Ovary (tissue), 9 donors: ENCODE measurements around the gene COLQ. TPM values are rescaled to one million over a fixed set of nuclear protein-coding genes. Genes with fewer than 3 reads are reported as not detected.

Experiments used
- DNase-seq, 5 donors: peaks; one replicate each; pipeline ENCODE4 v3.0.0-alpha.2; 2019 to 2020
- H3K27ac ChIP-seq, 2 donors: fragments of 200-600 bp; one replicate each; pipeline versions ENCODE4 v1.5.1 to v1.8.0; 2019 to 2022
- H3K27me3 ChIP-seq: fragments of 200-600 bp; one replicate; pipeline ENCODE4 v1.8.0; 2022
- H3K36me3 ChIP-seq: fragments of 200-600 bp; sonication (generic); one replicate; pipeline ENCODE4 v1.5.1; 2019
- H3K4me1 ChIP-seq: one replicate; pipeline ENCODE4 v1.8.1; 2013; ENCODE audit warnings: mild to moderate bottlenecking, moderate library complexity; ENCODE audit not compliant: insufficient read depth
- H3K4me3 ChIP-seq: fragments of 200-600 bp; sonication (generic); one replicate; pipeline ENCODE4 v1.5.1; 2017
- H3K9me3 ChIP-seq, 2 donors: fragments of 200-600 bp in 1 of 2; sonication (generic) in 1 of 2; one replicate each; pipeline versions ENCODE4 v1.5.1 to v1.8.1; 2013 to 2019; ENCODE audit warnings: mild to moderate bottlenecking in 1 of 2, moderate library complexity in 1 of 2
- CTCF ChIP-seq, 3 donors: fragments of 450-650 bp in 2 of 3; fragments of 200-600 bp in 1 of 3; IDR thresholded peaks; one replicate each; pipeline versions ENCODE4 v1.5.1 to v1.8.0; 2016 to 2022; ENCODE audit warnings: antibody characterized with exemption in 3 of 3, mild to moderate bottlenecking in 1 of 3
- EP300 ChIP-seq: sonication (generic); formaldehyde crosslinking; IDR thresholded peaks from one replicate; pipeline ENCODE4 v1.6.1; 2017; ENCODE audit warnings: antibody characterized with exemption
- POLR2A ChIP-seq: fragments of 450-650 bp; IDR thresholded peaks from one replicate; pipeline ENCODE4 v1.6.1; 2017; ENCODE audit warnings: antibody characterized with exemption, mild to moderate bottlenecking, moderate library complexity
- WGBS, 3 donors: extraction: QIAGEN DNeasy Blood & Tissue Kit in 1 of 3; methylation state at CpG; one replicate each; pipeline versions ENCODE4 v1.1.5 to v1.1.7; 2013 to 2017; 5-methylcytosine and 5-hydroxymethylcytosine counted together
- intact Hi-C, 4 donors: fragments of 100-400 bp; cut with DNase I; formaldehyde crosslinking; loops; one replicate each; pipeline versions ENCODE4 v1.11.0 to v1.15.1; 2022 to 2023
- polyA plus RNA-seq, 2 donors: library from polyadenylated mRNA; stranded (reverse); fragments of 200-250 nt in 1 of 2; fragments of 350-450 nt in 1 of 2; fragmentation: Illumina TruSeq in 1 of 2; extraction: RNeasy Lipid Tissue Mini Kit (QIAGEN cat#74804) in 1 of 2; gene quantifications; one replicate each; pipeline ENCODE4 v1.2.3, GENCODE V29; 2013 to 2014
- total RNA-seq, 7 donors: library from RNA; depleted of rRNA in 2 of 7; stranded (reverse); fragments of >200 nt in 2 of 7; fragmentation: NEBNext Ultra II Directional in 3 of 7; extraction: Animal tissue kit (Norgen Biotek cat#: 25700) in 3 of 7; gene quantifications; one replicate each; pipeline versions ENCODE4 v1.1.0 to v1.2.4, GENCODE V29; 2016 to 2023
- donor health status: DM: no; HTN: no; CAD: no; lungs with moderate emphysema.
- donor health status: DM: no; HTN: no; CAD: no.
- donor health status: Bipolar disorder and iron deficiency.
- donor health status: DM: yes; HTN: yes; CAD: no.
- donor health status: DM: no; HTN: no; CAD: no.
- donor health status: DM: yes; HTN: yes; CAD: no.

COLQ gene
- total and polyA plus RNA-seq, 9 donors: 1.9 to 6.1 (median 3.1) TPM

GRCh38 chr3:15496341-15496664 is 25.2 kb downstream of the COLQ start:
- Histone ChIP-seq H3K27me3 (no peaks in the 10 kb centered on the region), H3K4me3 (no peak overlapping the region), H3K9me3 (no peaks in the 10 kb centered on the region), H3K4me1 (peaks cover 14% of the 10 kb centered on the region), H3K27ac (no peak overlapping the region), H3K36me3 (no peaks in the 10 kb centered on the region)
- intact Hi-C loops: no loop called here
- WGBS, 3 donors: 39 to 59% (median 48%) methylated on average over 8 of the region's 8 CpGs
- no peak for TF ChIP-seq POLR2A
- no peak for TF ChIP-seq CTCF (IDR thresholded peaks at IDR 0.05)
- no peak for TF ChIP-seq EP300
- DNase-seq: no peak

- no peak for TF ChIP-seq POLR2A
- no peak for TF ChIP-seq CTCF (IDR thresholded peaks at IDR 0.05)
- no peak for TF ChIP-seq EP300
- Histone ChIP-seq H3K4me1 (peaks cover 14% of the 10 kb centered on the region), H3K9me3 (no peaks in the 10 kb centered on the region), H3K27me3 (no peaks in the 10 kb centered on the region), H3K36me3 (no peaks in the 10 kb centered on the region), H3K27ac (no peak overlapping the region), H3K4me3 (no peak overlapping the region)
- 34 to 49% (median 39%) methylated on average over 9 of the region's 9 CpGs for WGBS, 3 donors
- intact Hi-C loops: no loop called here
- DNase-seq: no peak
Observed at GRCh38 chr3:15495461-15496340, 25.8 kb downstream of the COLQ start.

GRCh38 chr3:15493436-15493835 is 28.1 kb downstream of the COLQ start:
- DNase-seq: no peak
- H3K4me3 ChIP-seq: no peak overlapping the region
- H3K36me3 ChIP-seq: no peaks in the 10 kb centered on the region
- no peaks in the 10 kb centered on the region for H3K9me3 ChIP-seq
- no peak overlapping the region for H3K27ac ChIP-seq
- intact Hi-C loops: no loop called here
- WGBS, 3 donors: 95 to 99% (median 98%) methylated on average over 5 of the region's 5 CpGs
- H3K27me3 ChIP-seq: no peaks in the 10 kb centered on the region
- H3K4me1 ChIP-seq: peaks cover 9% of the 10 kb centered on the region
- TF ChIP-seq EP300 (no peak), POLR2A (no peak), CTCF (IDR thresholded peaks at IDR 0.05) (no peak)

- 42 to 71% (median 57%) methylated on average over 4 of the region's 4 CpGs for WGBS, 3 donors
- TF ChIP-seq EP300: no peak
- no peak for TF ChIP-seq POLR2A
- no peak for TF ChIP-seq CTCF (IDR thresholded peaks at IDR 0.05)
- H3K9me3 ChIP-seq: no peaks in the 10 kb centered on the region
- no peak overlapping the region for H3K27ac ChIP-seq
- DNase-seq: no peak
- no peaks in the 10 kb centered on the region for H3K27me3 ChIP-seq
- intact Hi-C loops: no loop called here
- H3K4me3 ChIP-seq: no peak overlapping the region
- H3K4me1 ChIP-seq: peaks cover 9% of the 10 kb centered on the region
- H3K36me3 ChIP-seq: no peaks in the 10 kb centered on the region
Observed at GRCh38 chr3:15492847-15493360, 28.6 kb downstream of the COLQ start.
